A549 (cell line): ENCODE results near the gene MSX2.

Experiments
- GATA3 ChIP-seq: IDR thresholded peaks from 2 replicates; pipeline ENCODE4 v1.6.1; 2012; ENCODE audit warnings: borderline replicate concordance
- POLR2A ChIP-seq: IDR thresholded peaks from 2 replicates; pipeline ENCODE4 v1.6.1; 2012; ENCODE audit warnings: mild to moderate bottlenecking, low read length
- ZFP36 ChIP-seq: fragments of 450-650 bp; IDR thresholded peaks from 2 replicates; pipeline ENCODE4 v1.6.1; 2014; ENCODE audit warnings: borderline replicate concordance; ENCODE audit not compliant: partially characterized antibody
- TF ChIP-seq, protein P1 (sequence below): fragments of >200 bp; sonication (Bioruptor Twin); formaldehyde crosslinking; IDR thresholded peaks from 3 replicates; pipeline ENCODE4 v1.5.1; 2016
- TF ChIP-seq, protein P2 (sequence below): fragments of 450-650 bp; IDR thresholded peaks from 2 replicates; pipeline ENCODE4 v1.6.1; 2014; ENCODE audit warnings: antibody characterized with exemption

DNA sequence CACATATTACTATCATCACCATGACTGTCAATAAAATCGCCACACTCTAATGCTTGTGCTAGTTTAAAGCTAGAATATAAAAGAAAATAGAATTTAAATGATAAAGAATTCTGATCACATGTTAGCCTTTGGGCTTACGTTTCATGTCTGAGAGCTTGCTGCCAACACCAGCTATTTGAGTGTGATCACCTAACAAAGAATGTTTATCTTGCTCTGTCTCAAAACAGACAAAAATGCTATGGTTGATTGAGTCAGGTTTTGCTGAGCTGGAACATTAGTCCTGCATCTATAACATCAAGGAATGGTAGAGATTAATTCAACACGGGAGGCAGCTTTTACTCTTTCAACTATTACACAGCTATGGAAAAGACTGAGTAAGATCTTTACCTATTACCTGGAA is 50.7 kb downstream of the MSX2 start:
- TF ChIP-seq, protein P1, sequence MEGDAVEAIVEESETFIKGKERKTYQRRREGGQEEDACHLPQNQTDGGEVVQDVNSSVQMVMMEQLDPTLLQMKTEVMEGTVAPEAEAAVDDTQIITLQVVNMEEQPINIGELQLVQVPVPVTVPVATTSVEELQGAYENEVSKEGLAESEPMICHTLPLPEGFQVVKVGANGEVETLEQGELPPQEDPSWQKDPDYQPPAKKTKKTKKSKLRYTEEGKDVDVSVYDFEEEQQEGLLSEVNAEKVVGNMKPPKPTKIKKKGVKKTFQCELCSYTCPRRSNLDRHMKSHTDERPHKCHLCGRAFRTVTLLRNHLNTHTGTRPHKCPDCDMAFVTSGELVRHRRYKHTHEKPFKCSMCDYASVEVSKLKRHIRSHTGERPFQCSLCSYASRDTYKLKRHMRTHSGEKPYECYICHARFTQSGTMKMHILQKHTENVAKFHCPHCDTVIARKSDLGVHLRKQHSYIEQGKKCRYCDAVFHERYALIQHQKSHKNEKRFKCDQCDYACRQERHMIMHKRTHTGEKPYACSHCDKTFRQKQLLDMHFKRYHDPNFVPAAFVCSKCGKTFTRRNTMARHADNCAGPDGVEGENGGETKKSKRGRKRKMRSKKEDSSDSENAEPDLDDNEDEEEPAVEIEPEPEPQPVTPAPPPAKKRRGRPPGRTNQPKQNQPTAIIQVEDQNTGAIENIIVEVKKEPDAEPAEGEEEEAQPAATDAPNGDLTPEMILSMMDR = no peak
- TF ChIP-seq GATA3 (no peak), ZFP36 (no peak), POLR2A (no peak)
- TF ChIP-seq, protein P2, sequence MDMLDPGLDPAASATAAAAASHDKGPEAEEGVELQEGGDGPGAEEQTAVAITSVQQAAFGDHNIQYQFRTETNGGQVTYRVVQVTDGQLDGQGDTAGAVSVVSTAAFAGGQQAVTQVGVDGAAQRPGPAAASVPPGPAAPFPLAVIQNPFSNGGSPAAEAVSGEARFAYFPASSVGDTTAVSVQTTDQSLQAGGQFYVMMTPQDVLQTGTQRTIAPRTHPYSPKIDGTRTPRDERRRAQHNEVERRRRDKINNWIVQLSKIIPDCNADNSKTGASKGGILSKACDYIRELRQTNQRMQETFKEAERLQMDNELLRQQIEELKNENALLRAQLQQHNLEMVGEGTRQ = no peak
